Esophagus muscularis mucosa (tissue), 4 donors: ENCODE results near the gene PDX1.

Source experiments
- EP300 ChIP-seq: sonication (generic); formaldehyde crosslinking; IDR thresholded peaks from one replicate; pipeline ENCODE4 v1.6.1; 2017; ENCODE audit warnings: antibody characterized with exemption
- POLR2A ChIP-seq: fragments of 450-650 bp; IDR thresholded peaks from one replicate; pipeline ENCODE4 v1.6.1; 2017; ENCODE audit warnings: antibody characterized with exemption, moderate library complexity, mild to moderate bottlenecking, low read depth
- POLR2AphosphoS5 ChIP-seq, 2 donors: sonication (generic); formaldehyde crosslinking; IDR thresholded peaks; one replicate each; pipeline ENCODE4 v1.6.1; 2017; ENCODE audit warnings: antibody characterized with exemption in 2 of 2
- TF ChIP-seq, protein P1 (sequence below), 3 experiments: fragments of 200-600 bp in 2 of 3; fragments of 450-650 bp in 1 of 3; sonication (generic) in 2 of 3; IDR thresholded peaks; one replicate each; pipeline ENCODE4 v1.5.1; 2017 to 2019; ENCODE audit warnings: antibody characterized with exemption in 3 of 3, mild to moderate bottlenecking in 2 of 3, moderate library complexity in 1 of 3

DNA sequence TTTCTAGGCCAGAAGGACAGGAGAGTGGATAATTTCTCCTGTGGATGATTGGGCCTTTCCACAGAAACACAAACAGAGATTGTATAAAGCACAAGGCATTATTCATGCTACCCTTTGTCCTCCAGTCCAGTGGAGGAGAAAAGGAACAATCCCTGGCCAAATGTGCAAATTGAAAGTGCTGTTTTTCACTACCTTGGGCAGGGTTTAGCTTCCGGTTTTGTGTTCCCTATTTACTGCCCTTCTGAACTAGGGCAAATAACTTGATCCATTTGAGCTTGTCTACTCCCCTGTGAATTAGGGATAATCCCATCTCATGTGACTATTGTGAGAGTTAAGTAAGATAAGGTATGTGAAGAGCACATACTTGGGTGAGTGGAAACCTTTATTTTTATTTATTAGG, 13.3 kb downstream of the PDX1 start:
- TF ChIP-seq, protein P1, sequence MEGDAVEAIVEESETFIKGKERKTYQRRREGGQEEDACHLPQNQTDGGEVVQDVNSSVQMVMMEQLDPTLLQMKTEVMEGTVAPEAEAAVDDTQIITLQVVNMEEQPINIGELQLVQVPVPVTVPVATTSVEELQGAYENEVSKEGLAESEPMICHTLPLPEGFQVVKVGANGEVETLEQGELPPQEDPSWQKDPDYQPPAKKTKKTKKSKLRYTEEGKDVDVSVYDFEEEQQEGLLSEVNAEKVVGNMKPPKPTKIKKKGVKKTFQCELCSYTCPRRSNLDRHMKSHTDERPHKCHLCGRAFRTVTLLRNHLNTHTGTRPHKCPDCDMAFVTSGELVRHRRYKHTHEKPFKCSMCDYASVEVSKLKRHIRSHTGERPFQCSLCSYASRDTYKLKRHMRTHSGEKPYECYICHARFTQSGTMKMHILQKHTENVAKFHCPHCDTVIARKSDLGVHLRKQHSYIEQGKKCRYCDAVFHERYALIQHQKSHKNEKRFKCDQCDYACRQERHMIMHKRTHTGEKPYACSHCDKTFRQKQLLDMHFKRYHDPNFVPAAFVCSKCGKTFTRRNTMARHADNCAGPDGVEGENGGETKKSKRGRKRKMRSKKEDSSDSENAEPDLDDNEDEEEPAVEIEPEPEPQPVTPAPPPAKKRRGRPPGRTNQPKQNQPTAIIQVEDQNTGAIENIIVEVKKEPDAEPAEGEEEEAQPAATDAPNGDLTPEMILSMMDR (IDR thresholded peaks at IDR 0.05): no peak
- no peak for TF ChIP-seq POLR2AphosphoS5 (IDR thresholded peaks at IDR 0.05)
- TF ChIP-seq POLR2A: no peak
- TF ChIP-seq EP300: no peak
